Brain microvascular endothelial cell (primary cell): Measurements from ENCODE around the gene FAM174C.
"Not testable (repeated sequence)": the region's sequence is repeated elsewhere in the genome, so short reads cannot be mapped to it uniquely, and the experiment has no call there.

Experiments
- DNase-seq: peaks from one replicate; pipeline ENCODE4 v3.0.0-alpha.2; 2020
- H3K27ac ChIP-seq: fragments of 250-450 bp; sonication (Bioruptor Pico); 2 replicates; pipeline ENCODE4 v1.5.1; 2020; ENCODE audit warnings: mild to moderate bottlenecking, moderate library complexity
- H3K27me3 ChIP-seq: fragments of 250-450 bp; sonication (Bioruptor Pico); replicated peaks from 2 replicates; pipeline ENCODE4 v1.5.1; 2020; ENCODE audit warnings: mild to moderate bottlenecking
- H3K36me3 ChIP-seq: fragments of 250-450 bp; sonication (Bioruptor Pico); replicated peaks from 2 replicates; pipeline ENCODE4 v1.5.1; 2020; ENCODE audit warnings: mild to moderate bottlenecking
- H3K4me3 ChIP-seq: 2 replicates; pipeline ENCODE4 v1.5.1; 2011; ENCODE audit warnings: low read depth, mild to moderate bottlenecking, control low read depth, low read length, moderate library complexity
- CTCF ChIP-seq: IDR thresholded peaks from 2 replicates; pipeline ENCODE4 v1.5.1; 2011; ENCODE audit warnings: low read depth, mild to moderate bottlenecking, moderate library complexity, low read length, control low read depth, inconsistent platforms; ENCODE audit errors: missing control alignments
- in situ Hi-C: cut with HindIII; loops from 2 replicates; pipeline ENCODE4 v1.10.0; 2017; ENCODE audit warnings: low sequenced_read_pairs, low pct_ligation_motif_present

FAM174C gene

DNA sequence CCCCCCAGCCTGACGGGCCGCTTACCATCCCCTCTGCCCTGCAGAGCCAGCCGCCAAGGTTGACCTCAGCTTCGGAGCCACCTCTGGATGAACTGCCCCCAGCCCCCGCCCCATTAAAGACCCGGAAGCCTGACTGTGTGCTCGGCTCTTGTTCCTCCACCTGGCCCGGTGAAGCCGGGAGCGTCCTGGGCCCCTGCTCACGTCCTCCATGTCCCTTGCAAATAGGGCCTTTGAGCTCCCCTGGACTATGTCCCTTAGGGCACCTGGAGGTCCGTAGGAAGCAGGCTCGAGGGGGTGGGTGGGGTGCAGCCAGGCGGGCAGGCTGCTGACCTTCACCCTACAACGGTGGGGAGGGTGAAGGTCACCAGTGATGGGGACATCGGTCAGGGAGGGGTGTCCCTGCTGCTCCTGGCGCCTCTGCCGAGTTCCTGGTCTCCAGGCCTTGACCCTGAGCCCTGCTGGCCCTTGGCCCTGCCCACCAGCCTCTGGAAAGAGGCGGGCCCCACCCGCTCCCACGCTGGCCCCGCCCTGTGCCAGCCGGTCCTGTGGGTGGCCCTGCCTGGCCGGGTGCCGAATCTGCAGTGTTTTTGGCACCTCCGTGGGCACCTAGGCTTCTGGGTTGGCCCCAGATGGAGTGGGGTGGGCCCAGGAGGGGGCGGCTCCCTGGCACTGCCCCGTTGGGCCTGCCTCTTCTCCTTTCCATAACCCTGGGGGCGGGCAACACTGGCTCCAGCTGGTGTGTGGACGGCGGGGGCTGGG is 30.5 kb upstream of the FAM174C start:
- in situ Hi-C loops: loop anchor here (25.0 kb wide), 1 partner anchor 133 kb away; the partner anchor contains the start of gene GPX4
- Histone ChIP-seq H3K36me3 (peaks cover 2% of the 10 kb centered on the region), H3K27ac (no peak overlapping the region), H3K27me3 (no peaks in the 10 kb centered on the region), H3K4me3 (no peak overlapping the region)
- DNase-seq: no peak
- no peak for TF ChIP-seq CTCF

- Histone ChIP-seq H3K27me3 (no peaks in the 10 kb centered on the region), H3K4me3 (no peak overlapping the region), H3K27ac (no peak overlapping the region), H3K36me3 (peaks cover 10% of the 10 kb centered on the region)
- DNase-seq: no peak
- TF ChIP-seq CTCF: no peak
- in situ Hi-C loops: loop anchor here (25.0 kb wide), 1 partner anchor 133 kb away; the partner anchor contains the start of gene GPX4
These were observed 29.7 kb upstream of the FAM174C start for GRCh38 chr19:1245494-1246264.

- in situ Hi-C loops: loop anchor here (25.0 kb wide), 1 partner anchor 134 kb away; the partner anchor contains the start of gene GPX4
- peaks cover 18% of the 10 kb centered on the region for H3K36me3 ChIP-seq
- H3K27me3 ChIP-seq, DNase-seq, H3K4me3 ChIP-seq, H3K27ac ChIP-seq: not testable (repeated sequence)
These were observed 28.9 kb upstream of the FAM174C start for GRCh38 chr19:1246265-1247087.

GRCh38 chr19:1247748-1248138 is 27.6 kb upstream of the FAM174C start:
- in situ Hi-C loops: loop anchor here (25.0 kb wide), 1 partner anchor 135 kb away; the partner anchor contains the start of gene GPX4

GRCh38 chr19:1248139-1248785 is 27.1 kb upstream of the FAM174C start, which contains the start of gene MIDN:
Gene MIDN (plus strand): TSS chr19:1248583. CDS start chr19:1250297, 1,714 bp downstream.
- TF ChIP-seq CTCF: peak; percentile 55
- in situ Hi-C loops: loop anchor here (25.0 kb wide), 1 partner anchor 136 kb away; the partner anchor contains the start of gene GPX4
- H3K36me3 ChIP-seq: peaks cover 27% of the 10 kb centered on the region
- H3K27me3 ChIP-seq: no peaks in the 10 kb centered on the region
- peak; percentile 73 for DNase-seq
- H3K4me3 ChIP-seq: peak within 1 kb of the TSS; percentile 75
- peak within 1 kb of the TSS; percentile 94 for H3K27ac ChIP-seq

More at GRCh38 chr19:1247748-1248138, 27.6 kb upstream of the FAM174C start:
- Histone ChIP-seq H3K4me3 (peak overlapping the region; percentile 75), H3K36me3 (peaks cover 27% of the 10 kb centered on the region), H3K27me3 (no peaks in the 10 kb centered on the region), H3K27ac (peak overlapping the region; percentile 94)
- DNase-seq: no peak
- no peak for TF ChIP-seq CTCF
